DMS 273 treated with DMSO at 0.1 percent for 48 hours (cell line): Measurements from ENCODE around the gene FOXD1.

ENCODE experiments used
- DNase-seq: peaks from one replicate; lab custom pipeline; 2025; lab: John Stamatoyannopoulos, UW

The FOXD1 gene

GRCh38 chr5:73441378-73441777, 7.2 kb downstream of the FOXD1 start:
- no peak for DNase-seq

- DNase-seq, result no peak
These were observed 8.3 kb downstream of the FOXD1 start for GRCh38 chr5:73440262-73440661.

- no peak for DNase-seq
These were observed 9.7 kb downstream of the FOXD1 start for GRCh38 chr5:73438645-73439470.

- no peak for DNase-seq
These were observed 10.6 kb downstream of the FOXD1 start for GRCh38 chr5:73437777-73438644.

GRCh38 chr5:73437101-73437776, 11.3 kb downstream of the FOXD1 start:
- DNase-seq, result no peak

GRCh38 chr5:73436535-73437100, 12.0 kb downstream of the FOXD1 start:
- no peak for DNase-seq

- no peak for DNase-seq
These were observed 12.6 kb downstream of the FOXD1 start for GRCh38 chr5:73435759-73436534.

- no peak for DNase-seq
These were observed 13.7 kb downstream of the FOXD1 start for GRCh38 chr5:73434907-73435306.

GRCh38 chr5:73434461-73434860, 14.1 kb downstream of the FOXD1 start:
- DNase-seq, result no peak

GRCh38 chr5:73433982-73434342, 14.6 kb downstream of the FOXD1 start:
- DNase-seq, result no peak

GRCh38 chr5:73433272-73433981, 15.2 kb downstream of the FOXD1 start:
- DNase-seq, result no peak

GRCh38 chr5:73431204-73431851, 17.2 kb downstream of the FOXD1 start:
- DNase-seq, result no peak

- no peak for DNase-seq
These were observed 22.5 kb downstream of the FOXD1 start for GRCh38 chr5:73426034-73426433.

- no peak for DNase-seq
These were observed 24.0 kb downstream of the FOXD1 start for GRCh38 chr5:73424556-73424977.

- DNase-seq, result no peak
These were observed 26.4 kb downstream of the FOXD1 start for GRCh38 chr5:73422164-73422563.

- no peak for DNase-seq
These were observed 27.9 kb downstream of the FOXD1 start for GRCh38 chr5:73420666-73421065.

- no peak for DNase-seq
These were observed 28.8 kb downstream of the FOXD1 start for GRCh38 chr5:73419465-73420390.

GRCh38 chr5:73419117-73419464, 29.5 kb downstream of the FOXD1 start:
- no peak for DNase-seq

GRCh38 chr5:73418244-73418691, 30.3 kb downstream of the FOXD1 start:
- DNase-seq, result no peak
